ENCODE results near the gene SARS2. TPM values are rescaled to one million over a fixed set of nuclear protein-coding genes. Genes with fewer than 3 reads are reported as not detected.
"Not testable (repeated sequence)": the region's sequence is repeated elsewhere in the genome, so short reads cannot be mapped to it uniquely, and the experiment has no call there.

Gene SARS2
- total RNA-seq, 1 experiment from 2014 or later = 57.4 TPM

DNA sequence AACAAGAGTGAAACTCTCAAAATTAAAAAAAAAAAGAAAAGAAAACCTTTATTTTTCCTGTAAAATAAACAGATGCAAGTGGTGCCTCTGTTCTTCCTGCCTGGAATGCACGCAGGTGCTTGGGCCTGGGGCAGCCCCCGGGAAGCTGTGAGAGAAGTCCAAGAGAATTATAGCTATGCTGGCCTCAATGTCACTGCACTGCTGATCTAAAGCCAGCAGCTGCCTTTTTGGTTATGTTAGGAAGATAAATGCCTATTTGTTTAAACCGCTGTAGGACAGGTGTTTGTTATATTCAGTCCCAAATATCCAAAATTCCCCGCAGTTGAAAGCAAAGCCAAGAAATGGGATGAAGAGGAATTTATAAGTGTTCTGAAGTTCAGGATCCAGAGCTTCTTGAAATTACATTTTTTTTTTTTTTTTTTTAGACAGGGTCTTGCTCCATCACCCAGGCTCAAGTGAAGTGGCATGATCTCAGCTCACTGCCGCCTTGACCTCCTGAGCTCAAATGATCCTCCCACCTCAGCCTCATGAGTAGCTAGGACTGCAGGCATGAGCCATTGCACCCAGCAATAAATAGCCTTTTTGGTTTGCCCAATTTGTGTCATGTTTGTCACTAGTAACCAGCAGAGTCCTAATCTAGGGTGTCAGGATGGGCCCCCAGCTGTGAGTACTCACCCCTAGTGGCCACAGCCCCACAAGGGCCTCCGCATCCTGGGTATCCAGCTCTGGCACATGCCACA, 54.7 kb downstream of the SARS2 start:
- H4K91ac ChIP-seq (ENCODE audit: insufficient read length, low read depth, low read length) = no peak overlapping the region
- H3K4me3 Mint-ChIP-seq = no peak overlapping the region; a peak in 1 of 5 replicates
- H3K4ac ChIP-seq (ENCODE audit: low read depth, low read length) = no peak overlapping the region
- no peak overlapping the region for H2BK20ac ChIP-seq (ENCODE audit: low read depth, low read length, poor library complexity, severe bottlenecking)
- H3K4me1 Mint-ChIP-seq = peaks cover 19 to 26% of the 10 kb centered on the region in 2 experiments
- H3K9ac ChIP-seq (ENCODE audit: extremely low read depth, insufficient read length, low read length) = no peak overlapping the region
- no peak overlapping the region for H3K4me2 ChIP-seq (ENCODE audit: insufficient read depth, insufficient read length, low read length)
- peaks cover 2% of the 10 kb centered on the region for H3K27me3 Mint-ChIP-seq (ENCODE audit: low read depth)
- peaks cover 2% of the 10 kb centered on the region for H3K27me3 ChIP-seq (ENCODE audit: insufficient read depth, low read length)
- no peak overlapping the region for H3T11ph ChIP-seq (ENCODE audit: low read length)
- H3K23me2 ChIP-seq (ENCODE audit: insufficient read length, low read depth, low read length, poor library complexity, severe bottlenecking) = no peaks in the 10 kb centered on the region
- no peak overlapping the region for H3K23ac ChIP-seq (ENCODE audit: insufficient read length, low read depth, low read length)
- no peak overlapping the region for H2AFZ ChIP-seq (ENCODE audit: low read length)
- H2BK15ac ChIP-seq (ENCODE audit: low read depth, low read length) = no peak overlapping the region
- H3K36me3 Mint-ChIP-seq (ENCODE audit: insufficient read depth in 1 of 3, low read depth in 3 of 3) = no peaks in the 10 kb centered on the region
- no peak for DNase-seq
- peak overlapping the region in 2 of 3 experiments; percentile 40 to 85; a peak in 2 of 7 replicates for H3K27ac Mint-ChIP-seq
- no peaks in the 10 kb centered on the region for H4K20me1 ChIP-seq (ENCODE audit: control insufficient read depth, insufficient read depth, insufficient read length)
- no peak overlapping the region for H3K56ac ChIP-seq (ENCODE audit: insufficient read length, low read depth, low read length)
- no peak overlapping the region for H4K5ac ChIP-seq (ENCODE audit: insufficient read length, low read depth, low read length)
- H3K18ac ChIP-seq (ENCODE audit: insufficient read length, low read depth, low read length) = no peak overlapping the region
- H3K27ac ChIP-seq (ENCODE audit: insufficient read length, low read depth, low read length) = no peak overlapping the region
- no peak overlapping the region for H4K8ac ChIP-seq (replicated peaks; ENCODE audit: insufficient read length, low read depth, low read length)
- no peaks in the 10 kb centered on the region for H3K9me3 Mint-ChIP-seq
- H2AK5ac ChIP-seq (ENCODE audit: insufficient read length, low read length) = no peak overlapping the region
- no peak overlapping the region for H2BK5ac ChIP-seq (ENCODE audit: insufficient read length, low read length)
- no peaks in the 10 kb centered on the region for H3K79me2 ChIP-seq (ENCODE audit: insufficient read depth, low read length)
- H3K14ac ChIP-seq (ENCODE audit: insufficient read depth, low read length) = no peak overlapping the region
- no CpG with 5 or more reads among the region's 6 CpGs for WGBS (ENCODE audit: extremely low coverage, insufficient read length, low lambda C conversion rate)
- TF ChIP-seq, protein P1, sequence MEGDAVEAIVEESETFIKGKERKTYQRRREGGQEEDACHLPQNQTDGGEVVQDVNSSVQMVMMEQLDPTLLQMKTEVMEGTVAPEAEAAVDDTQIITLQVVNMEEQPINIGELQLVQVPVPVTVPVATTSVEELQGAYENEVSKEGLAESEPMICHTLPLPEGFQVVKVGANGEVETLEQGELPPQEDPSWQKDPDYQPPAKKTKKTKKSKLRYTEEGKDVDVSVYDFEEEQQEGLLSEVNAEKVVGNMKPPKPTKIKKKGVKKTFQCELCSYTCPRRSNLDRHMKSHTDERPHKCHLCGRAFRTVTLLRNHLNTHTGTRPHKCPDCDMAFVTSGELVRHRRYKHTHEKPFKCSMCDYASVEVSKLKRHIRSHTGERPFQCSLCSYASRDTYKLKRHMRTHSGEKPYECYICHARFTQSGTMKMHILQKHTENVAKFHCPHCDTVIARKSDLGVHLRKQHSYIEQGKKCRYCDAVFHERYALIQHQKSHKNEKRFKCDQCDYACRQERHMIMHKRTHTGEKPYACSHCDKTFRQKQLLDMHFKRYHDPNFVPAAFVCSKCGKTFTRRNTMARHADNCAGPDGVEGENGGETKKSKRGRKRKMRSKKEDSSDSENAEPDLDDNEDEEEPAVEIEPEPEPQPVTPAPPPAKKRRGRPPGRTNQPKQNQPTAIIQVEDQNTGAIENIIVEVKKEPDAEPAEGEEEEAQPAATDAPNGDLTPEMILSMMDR (conservative IDR thresholded peaks at IDR 0.05) = no peak; the same call in 1 of the 3 replicates
- no peaks in the 10 kb centered on the region for H3K79me1 ChIP-seq (ENCODE audit: insufficient read depth, low read depth, low read length, poor library complexity, severe bottlenecking)
- H3K9me3 ChIP-seq (ENCODE audit: control insufficient read depth, low read depth, low read length) = no peaks in the 10 kb centered on the region
- H3K4me1 ChIP-seq (ENCODE audit: insufficient read depth, low read length) = peaks cover 3% of the 10 kb centered on the region; the same call in 1 of the 2 replicates
- no peak overlapping the region for H2BK12ac ChIP-seq (ENCODE audit: insufficient read length, low read depth, low read length)
- no peak overlapping the region for H2BK120ac ChIP-seq (ENCODE audit: low read depth, low read length, poor library complexity, severe bottlenecking)

- H3K27me3 Mint-ChIP-seq (ENCODE audit: low read depth) = peaks cover 10% of the 10 kb centered on the region
- not testable (repeated sequence) for H3K4me2 ChIP-seq (ENCODE audit: insufficient read depth, insufficient read length, low read length); H3K9me3 ChIP-seq (ENCODE audit: control insufficient read depth, low read depth, low read length); H2BK20ac ChIP-seq (ENCODE audit: low read depth, low read length, poor library complexity, severe bottlenecking); H2BK12ac ChIP-seq (ENCODE audit: insufficient read length, low read depth, low read length); H2BK5ac ChIP-seq (ENCODE audit: insufficient read length, low read length); H3K4me1 ChIP-seq (ENCODE audit: insufficient read depth, low read length); H3K4ac ChIP-seq (ENCODE audit: low read depth, low read length); H3K9me3 Mint-ChIP-seq; H3K9ac ChIP-seq (ENCODE audit: extremely low read depth, insufficient read length, low read length); H3K79me2 ChIP-seq (ENCODE audit: insufficient read depth, low read length); H3K14ac ChIP-seq (ENCODE audit: insufficient read depth, low read length); H2BK120ac ChIP-seq (ENCODE audit: low read depth, low read length, poor library complexity, severe bottlenecking); H3K23me2 ChIP-seq (ENCODE audit: insufficient read length, low read depth, low read length, poor library complexity, severe bottlenecking); H3K36me3 Mint-ChIP-seq (ENCODE audit: insufficient read depth in 1 of 3, low read depth in 3 of 3); H4K20me1 ChIP-seq (ENCODE audit: control insufficient read depth, insufficient read depth, insufficient read length); H3K56ac ChIP-seq (ENCODE audit: insufficient read length, low read depth, low read length); H4K8ac ChIP-seq (replicated peaks; ENCODE audit: insufficient read length, low read depth, low read length); H3K23ac ChIP-seq (ENCODE audit: insufficient read length, low read depth, low read length); H4K91ac ChIP-seq (ENCODE audit: insufficient read length, low read depth, low read length); DNase-seq; H3K4me3 Mint-ChIP-seq; H4K5ac ChIP-seq (ENCODE audit: insufficient read length, low read depth, low read length); H3T11ph ChIP-seq (ENCODE audit: low read length); H3K27ac ChIP-seq (ENCODE audit: insufficient read length, low read depth, low read length); H2AFZ ChIP-seq (ENCODE audit: low read length); H3K18ac ChIP-seq (ENCODE audit: insufficient read length, low read depth, low read length); H2AK5ac ChIP-seq (ENCODE audit: insufficient read length, low read length); H3K79me1 ChIP-seq (ENCODE audit: insufficient read depth, low read depth, low read length, poor library complexity, severe bottlenecking); H3K27me3 ChIP-seq (ENCODE audit: insufficient read depth, low read length); H2BK15ac ChIP-seq (ENCODE audit: low read depth, low read length)
- WGBS (ENCODE audit: extremely low coverage, insufficient read length, low lambda C conversion rate) = no CpG with 5 or more reads among the region's 10 CpGs
- peak overlapping the region in 1 of 3 experiments; percentile 8; a peak in 1 of 7 replicates for H3K27ac Mint-ChIP-seq
- H3K4me1 Mint-ChIP-seq = peaks cover 20 to 23% of the 10 kb centered on the region in 2 experiments
These were observed 57.2 kb downstream of the SARS2 start for GRCh38 chr19:38873400-38873799.
